Peyer's patch (tissue), 4 donors: ENCODE results near the gene NPS.

Experiments used
- CTCF ChIP-seq, 6 experiments: fragments of 450-650 bp in 4 of 6; fragments of 200-600 bp in 2 of 6; sonication (generic) in 1 of 6; IDR thresholded peaks; one replicate each; pipeline ENCODE4 v1.5.1; 2017 to 2019; ENCODE audit warnings: antibody characterized with exemption in 6 of 6, mild to moderate bottlenecking in 3 of 6, moderate library complexity in 1 of 6
- POLR2A ChIP-seq, 2 donors: fragments of 450-650 bp; IDR thresholded peaks; one replicate each; pipeline ENCODE4 v1.5.1; 2017; ENCODE audit warnings: antibody characterized with exemption in 2 of 2, mild to moderate bottlenecking in 2 of 2, moderate library complexity in 2 of 2

- no peak for TF ChIP-seq CTCF (IDR thresholded peaks at IDR 0.05)
- TF ChIP-seq POLR2A (IDR thresholded peaks at IDR 0.05): no peak
Measured at GRCh38 chr10:127526161-127526560, 22.9 kb upstream of the NPS start.
